Activated CD8-positive, alpha-beta memory T cell treated with anti-CD3 and anti-CD28 coated beads, Interleukin-2, amount 50 U/mL, for 48 hours (primary cell): ENCODE data around the gene FRMPD4.

Experiments
- DNase-seq: peaks from one replicate; pipeline ENCODE4 v3.0.0-alpha.2; 2020

The FRMPD4 gene

GRCh38 chrX:12686331-12686730, 548.1 kb downstream of the FRMPD4 start:
- no peak for DNase-seq

- DNase-seq = no peak
Measured at GRCh38 chrX:12690646-12691045, 552.4 kb downstream of the FRMPD4 start.

- DNase-seq = no peak
Measured at GRCh38 chrX:12693754-12694153, 555.5 kb downstream of the FRMPD4 start.

- DNase-seq = no peak
Measured at GRCh38 chrX:12700745-12701144, 562.5 kb downstream of the FRMPD4 start.

- peak; percentile 55 for DNase-seq
Measured at GRCh38 chrX:12701628-12702027, 563.4 kb downstream of the FRMPD4 start.

GRCh38 chrX:12702509-12703091, 564.3 kb downstream of the FRMPD4 start:
- DNase-seq = no peak

GRCh38 chrX:12704706-12705105, 566.4 kb downstream of the FRMPD4 start:
- no peak for DNase-seq

- DNase-seq = no peak
Measured at GRCh38 chrX:12709047-12709446, 570.8 kb downstream of the FRMPD4 start.

GRCh38 chrX:12711435-12712040, 573.3 kb downstream of the FRMPD4 start:
- DNase-seq = no peak

- no peak for DNase-seq
Measured at GRCh38 chrX:12716574-12716973, 578.3 kb downstream of the FRMPD4 start.

GRCh38 chrX:12719837-12720236, 581.6 kb downstream of the FRMPD4 start:
- DNase-seq = no peak

GRCh38 chrX:12721042-12721441, 582.8 kb downstream of the FRMPD4 start:
- DNase-seq = no peak

- no peak for DNase-seq
Measured at GRCh38 chrX:12722314-12722713, 584.0 kb downstream of the FRMPD4 start.

- DNase-seq = no peak
Measured at GRCh38 chrX:12741416-12741815, 603.1 kb downstream of the FRMPD4 start.

- no peak for DNase-seq
Measured at GRCh38 chrX:12747433-12747832, 609.2 kb downstream of the FRMPD4 start.

- DNase-seq = no peak
Measured at GRCh38 chrX:12751887-12752286, 613.6 kb downstream of the FRMPD4 start.

GRCh38 chrX:12753366-12753765, 615.1 kb downstream of the FRMPD4 start:
- no peak for DNase-seq

- no peak for DNase-seq
Measured at GRCh38 chrX:12758291-12758690, 620.0 kb downstream of the FRMPD4 start.

GRCh38 chrX:12767856-12768255, 629.6 kb downstream of the FRMPD4 start:
- DNase-seq = no peak

- DNase-seq = no peak
Measured at GRCh38 chrX:12768491-12768890, 630.2 kb downstream of the FRMPD4 start.

GRCh38 chrX:12770440-12770839, 632.2 kb downstream of the FRMPD4 start:
- no peak for DNase-seq

- DNase-seq = peak; percentile 81
Measured at GRCh38 chrX:12771445-12772069, 633.3 kb downstream of the FRMPD4 start.
